SK-N-SH (cell line): ENCODE measurements around the gene RPSA. TPM values are rescaled to one million over a fixed set of nuclear protein-coding genes. Genes with fewer than 3 reads are reported as not detected.

Experiments
- CTCF ChIA-PET: fragments of 300-600, 350-600 bp; formaldehyde crosslinking; extraction: SDS; loops from one replicate; lab custom pipeline; 2021; lab: Yijun Ruan, JAX
- POLR2A ChIA-PET: fragments of 350-600 bp; sonication (Branson Sonifier 250); formaldehyde crosslinking; extraction: SDS; loops from one replicate; lab custom pipeline; 2020; ENCODE audit warnings: antibody characterized with exemption, inconsistent platforms; lab: Yijun Ruan, JAX
- DNase-seq: peaks from one replicate; pipeline ENCODE4 v3.0.0; 2012
- H2AFZ ChIP-seq: fragments of 200-600 bp; sonication (generic); 2 replicates; pipeline ENCODE4 v1.8.1; 2016; ENCODE audit warnings: antibody characterized with exemption, mild to moderate bottlenecking, low read depth
- H3F3A ChIP-seq: fragments of 200-600 bp; sonication (generic); replicated peaks from 2 replicates; pipeline ENCODE3; 2016; ENCODE audit warnings: antibody characterized with exemption, mild to moderate bottlenecking; ENCODE audit not compliant: insufficient read depth
- H3K27ac ChIP-seq, 2 experiments: fragments of 200-500 bp in 1 of 2; fragments of 200-600 bp in 1 of 2; sonication (Bioruptor generic) in 1 of 2; sonication (generic), shearing (Covaris generic) in 1 of 2; 2 replicates each; pipeline versions ENCODE4 v1.5.1 to v1.6.1; 2014 to 2016; ENCODE audit warnings: low read depth in 2 of 2, inconsistent platforms in 1 of 2, low read length in 1 of 2, mild to moderate bottlenecking in 1 of 2, mixed read lengths in 1 of 2
- H3K27me3 ChIP-seq: fragments of 200-600 bp; sonication (generic), shearing (Covaris generic); 2 replicates; pipeline ENCODE4 v1.6.1; 2016; ENCODE audit warnings: mixed run types; ENCODE audit not compliant: insufficient read depth
- H3K36me3 ChIP-seq, 2 experiments: fragments of 200-500 bp in 1 of 2; fragments of 200-600 bp in 1 of 2; sonication (Bioruptor generic) in 1 of 2; sonication (generic) in 1 of 2; replicated peaks in 1 of 2; 2 replicates each; pipeline versions ENCODE3 to v1.5.1; 2014 to 2016; ENCODE audit warnings: low read length in 1 of 2, mild to moderate bottlenecking in 1 of 2; ENCODE audit not compliant: insufficient read depth in 2 of 2, control insufficient read depth in 1 of 2
- H3K4me1 ChIP-seq, 2 experiments: fragments of 200-500 bp in 1 of 2; fragments of 200-600 bp in 1 of 2; sonication (Bioruptor generic) in 1 of 2; sonication (generic), shearing (Covaris generic) in 1 of 2; 2 replicates each; pipeline versions ENCODE4 v1.5.1 to v1.6.1; 2014 to 2016; ENCODE audit warnings: low read depth in 1 of 2, low read length in 1 of 2, mixed run types in 1 of 2; ENCODE audit not compliant: insufficient read depth in 2 of 2, control insufficient read depth in 1 of 2
- H3K4me2 ChIP-seq: fragments of 200-600 bp; sonication (generic), shearing (Covaris generic); 2 replicates; pipeline ENCODE4 v1.6.1; 2017; ENCODE audit warnings: mixed run types
- H3K4me3 ChIP-seq, 2 experiments: fragments of 200-500 bp in 1 of 2; fragments of 200-600 bp in 1 of 2; sonication (Bioruptor generic) in 1 of 2; sonication (generic), shearing (Covaris generic) in 1 of 2; 2 replicates each; pipeline versions ENCODE4 v1.5.1 to v1.8.1; 2014 to 2016; ENCODE audit warnings: low read depth in 2 of 2, inconsistent platforms in 1 of 2, low read length in 1 of 2, mild to moderate bottlenecking in 1 of 2, mixed read lengths in 1 of 2, moderate library complexity in 1 of 2
- H3K79me2 ChIP-seq: fragments of 200-600 bp; sonication (generic); 2 replicates; pipeline ENCODE4 v1.8.1; 2017; ENCODE audit warnings: mild to moderate bottlenecking; ENCODE audit not compliant: insufficient read depth
- H3K9ac ChIP-seq: fragments of 200-600 bp; sonication (generic); 2 replicates; pipeline ENCODE4 v1.6.1; 2017; ENCODE audit warnings: mixed run types
- H3K9me2 ChIP-seq: fragments of 200-600 bp; sonication (generic); 2 replicates; pipeline ENCODE4 v1.6.1; 2017; ENCODE audit warnings: mixed run types
- H3K9me3 ChIP-seq: fragments of 200-600 bp; sonication (generic); 2 replicates; pipeline ENCODE4 v1.6.1; 2017; ENCODE audit warnings: mixed run types, mild to moderate bottlenecking, moderate library complexity
- H4K20me1 ChIP-seq: fragments of 200-600 bp; sonication (generic); 2 replicates; pipeline ENCODE4 v1.6.1; 2017; ENCODE audit warnings: mild to moderate bottlenecking, mixed run types; ENCODE audit not compliant: insufficient read depth
- CHD2 ChIP-seq: fragments of 150-350 bp; IDR thresholded peaks from 2 replicates; pipeline ENCODE4 v1.6.1; 2018; ENCODE audit warnings: low read length; ENCODE audit not compliant: partially characterized antibody
- ELF1 ChIP-seq: IDR thresholded peaks from 2 replicates; pipeline ENCODE4 v1.4.0; 2012
- FOSL2 ChIP-seq: IDR thresholded peaks from 2 replicates; pipeline ENCODE4 v1.4.0; 2012; ENCODE audit warnings: low read depth, mild to moderate bottlenecking, moderate library complexity, borderline replicate concordance
- NRF1 ChIP-seq: IDR thresholded peaks from 2 replicates; pipeline ENCODE4 v1.6.1; 2012; ENCODE audit warnings: low read depth, mild to moderate bottlenecking, low read length
- POLR2AphosphoS5 ChIP-seq: IDR thresholded peaks from 2 replicates; pipeline ENCODE4 v1.6.1; 2012; ENCODE audit warnings: low read depth, low read length
- RFX5 ChIP-seq: IDR thresholded peaks from 2 replicates; pipeline ENCODE4 v1.6.1; 2012; ENCODE audit warnings: mild to moderate bottlenecking, improper control_type of control experiment, low read length
- SIN3A ChIP-seq: IDR thresholded peaks from 2 replicates; pipeline ENCODE4 v1.6.1; 2012; ENCODE audit warnings: low read depth, mild to moderate bottlenecking, low read length, moderate library complexity, borderline replicate concordance
- SMC3 ChIP-seq: IDR thresholded peaks from 2 replicates; pipeline ENCODE4 v1.6.1; 2012; ENCODE audit warnings: low read depth, low read length, improper control_type of control experiment
- WGBS: methylation state at CpG from one replicate; pipeline ENCODE4 v1.1.6; 2017; ENCODE audit warnings: low lambda C conversion rate; 5-methylcytosine and 5-hydroxymethylcytosine counted together
- polyA plus RNA-seq, 3 experiments: library from polyadenylated mRNA; depleted of rRNA; stranded (reverse); fragments of >200 nt; gene quantifications; 2 replicates each; pipeline ENCODE4 v1.2.3, GENCODE V29; 2012
- TF ChIP-seq, protein P1 (sequence below): fragments of 200-600 bp; sonication (generic); IDR thresholded peaks from 2 replicates; pipeline ENCODE4 v1.6.1; 2017; ENCODE audit warnings: antibody characterized with exemption, mild to moderate bottlenecking, moderate library complexity
- TF ChIP-seq, protein P2 (sequence below): IDR thresholded peaks from 2 replicates; pipeline ENCODE4 v1.4.0; 2012; ENCODE audit warnings: low read depth, borderline replicate concordance
- TF ChIP-seq, protein P3 (sequence below): IDR thresholded peaks from 2 replicates; pipeline ENCODE4 v1.6.1; 2012; ENCODE audit warnings: mild to moderate bottlenecking, low read depth, low read length, moderate library complexity
- TF ChIP-seq, protein P4 (sequence below): fragments of 150-350 bp; IDR thresholded peaks from 2 replicates; pipeline ENCODE4 v1.6.1; 2016; ENCODE audit warnings: mild to moderate bottlenecking, low read depth, low read length

RPSA gene
- polyA plus RNA-seq, 1 of the 3 experiments (the other 2 are of a cell fraction), result 2,958 TPM

DNA sequence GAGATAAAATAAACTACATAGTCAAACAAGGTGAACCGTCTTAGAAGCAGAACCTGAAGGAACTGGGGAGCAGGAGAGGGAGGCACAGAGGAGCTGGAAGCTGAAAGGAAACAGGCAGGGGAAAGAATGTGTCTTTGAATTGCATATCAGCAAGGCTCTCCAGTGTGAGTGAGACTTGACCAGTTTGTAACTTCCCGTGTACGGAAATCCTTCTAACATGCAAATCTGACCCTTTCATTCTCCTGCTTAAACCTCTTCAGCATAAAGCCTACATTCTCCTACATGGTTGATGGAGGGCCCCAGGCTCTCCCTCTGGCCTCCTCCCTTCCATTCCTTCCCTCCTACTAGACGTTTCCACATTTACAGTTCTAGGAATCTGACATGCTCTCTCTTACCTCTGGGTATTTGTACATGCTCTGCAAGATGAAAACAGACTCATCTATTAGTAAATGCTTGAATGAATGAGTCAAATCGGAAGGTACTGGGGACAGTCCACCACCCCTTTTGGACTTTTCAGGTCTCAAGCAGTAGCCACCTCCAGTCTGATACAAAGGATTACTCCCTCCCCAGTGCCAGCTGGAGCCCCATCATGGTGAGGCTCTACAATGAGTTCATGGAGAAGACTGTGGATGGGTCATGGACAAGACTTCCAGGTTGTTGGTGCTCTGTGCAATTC is 29.4 kb upstream of the RPSA start:
- no peaks in the 10 kb centered on the region for H3F3A ChIP-seq
- H3K9me3 ChIP-seq, result no peaks in the 10 kb centered on the region
- no peaks in the 10 kb centered on the region for H3K36me3 ChIP-seq
- POLR2A ChIA-PET, result no interaction called here
- H3K79me2 ChIP-seq, result no peaks in the 10 kb centered on the region
- 57% methylated on average over 5 of the region's 5 CpGs for WGBS
- no peaks in the 10 kb centered on the region for H3K4me1 ChIP-seq
- H2AFZ ChIP-seq, result no peak overlapping the region
- no peak overlapping the region for H3K4me3 ChIP-seq
- TF ChIP-seq RFX5 (no peak), ELF1 (no peak), CHD2 (no peak), FOSL2 (no peak), SIN3A (no peak), NRF1 (no peak), SMC3 (no peak), POLR2AphosphoS5 (no peak)
- TF ChIP-seq, protein P1, sequence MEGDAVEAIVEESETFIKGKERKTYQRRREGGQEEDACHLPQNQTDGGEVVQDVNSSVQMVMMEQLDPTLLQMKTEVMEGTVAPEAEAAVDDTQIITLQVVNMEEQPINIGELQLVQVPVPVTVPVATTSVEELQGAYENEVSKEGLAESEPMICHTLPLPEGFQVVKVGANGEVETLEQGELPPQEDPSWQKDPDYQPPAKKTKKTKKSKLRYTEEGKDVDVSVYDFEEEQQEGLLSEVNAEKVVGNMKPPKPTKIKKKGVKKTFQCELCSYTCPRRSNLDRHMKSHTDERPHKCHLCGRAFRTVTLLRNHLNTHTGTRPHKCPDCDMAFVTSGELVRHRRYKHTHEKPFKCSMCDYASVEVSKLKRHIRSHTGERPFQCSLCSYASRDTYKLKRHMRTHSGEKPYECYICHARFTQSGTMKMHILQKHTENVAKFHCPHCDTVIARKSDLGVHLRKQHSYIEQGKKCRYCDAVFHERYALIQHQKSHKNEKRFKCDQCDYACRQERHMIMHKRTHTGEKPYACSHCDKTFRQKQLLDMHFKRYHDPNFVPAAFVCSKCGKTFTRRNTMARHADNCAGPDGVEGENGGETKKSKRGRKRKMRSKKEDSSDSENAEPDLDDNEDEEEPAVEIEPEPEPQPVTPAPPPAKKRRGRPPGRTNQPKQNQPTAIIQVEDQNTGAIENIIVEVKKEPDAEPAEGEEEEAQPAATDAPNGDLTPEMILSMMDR, result no peak
- TF ChIP-seq, protein P2, sequence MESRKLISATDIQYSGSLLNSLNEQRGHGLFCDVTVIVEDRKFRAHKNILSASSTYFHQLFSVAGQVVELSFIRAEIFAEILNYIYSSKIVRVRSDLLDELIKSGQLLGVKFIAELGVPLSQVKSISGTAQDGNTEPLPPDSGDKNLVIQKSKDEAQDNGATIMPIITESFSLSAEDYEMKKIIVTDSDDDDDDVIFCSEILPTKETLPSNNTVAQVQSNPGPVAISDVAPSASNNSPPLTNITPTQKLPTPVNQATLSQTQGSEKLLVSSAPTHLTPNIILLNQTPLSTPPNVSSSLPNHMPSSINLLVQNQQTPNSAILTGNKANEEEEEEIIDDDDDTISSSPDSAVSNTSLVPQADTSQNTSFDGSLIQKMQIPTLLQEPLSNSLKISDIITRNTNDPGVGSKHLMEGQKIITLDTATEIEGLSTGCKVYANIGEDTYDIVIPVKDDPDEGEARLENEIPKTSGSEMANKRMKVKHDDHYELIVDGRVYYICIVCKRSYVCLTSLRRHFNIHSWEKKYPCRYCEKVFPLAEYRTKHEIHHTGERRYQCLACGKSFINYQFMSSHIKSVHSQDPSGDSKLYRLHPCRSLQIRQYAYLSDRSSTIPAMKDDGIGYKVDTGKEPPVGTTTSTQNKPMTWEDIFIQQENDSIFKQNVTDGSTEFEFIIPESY, result no peak
- TF ChIP-seq, protein P3, sequence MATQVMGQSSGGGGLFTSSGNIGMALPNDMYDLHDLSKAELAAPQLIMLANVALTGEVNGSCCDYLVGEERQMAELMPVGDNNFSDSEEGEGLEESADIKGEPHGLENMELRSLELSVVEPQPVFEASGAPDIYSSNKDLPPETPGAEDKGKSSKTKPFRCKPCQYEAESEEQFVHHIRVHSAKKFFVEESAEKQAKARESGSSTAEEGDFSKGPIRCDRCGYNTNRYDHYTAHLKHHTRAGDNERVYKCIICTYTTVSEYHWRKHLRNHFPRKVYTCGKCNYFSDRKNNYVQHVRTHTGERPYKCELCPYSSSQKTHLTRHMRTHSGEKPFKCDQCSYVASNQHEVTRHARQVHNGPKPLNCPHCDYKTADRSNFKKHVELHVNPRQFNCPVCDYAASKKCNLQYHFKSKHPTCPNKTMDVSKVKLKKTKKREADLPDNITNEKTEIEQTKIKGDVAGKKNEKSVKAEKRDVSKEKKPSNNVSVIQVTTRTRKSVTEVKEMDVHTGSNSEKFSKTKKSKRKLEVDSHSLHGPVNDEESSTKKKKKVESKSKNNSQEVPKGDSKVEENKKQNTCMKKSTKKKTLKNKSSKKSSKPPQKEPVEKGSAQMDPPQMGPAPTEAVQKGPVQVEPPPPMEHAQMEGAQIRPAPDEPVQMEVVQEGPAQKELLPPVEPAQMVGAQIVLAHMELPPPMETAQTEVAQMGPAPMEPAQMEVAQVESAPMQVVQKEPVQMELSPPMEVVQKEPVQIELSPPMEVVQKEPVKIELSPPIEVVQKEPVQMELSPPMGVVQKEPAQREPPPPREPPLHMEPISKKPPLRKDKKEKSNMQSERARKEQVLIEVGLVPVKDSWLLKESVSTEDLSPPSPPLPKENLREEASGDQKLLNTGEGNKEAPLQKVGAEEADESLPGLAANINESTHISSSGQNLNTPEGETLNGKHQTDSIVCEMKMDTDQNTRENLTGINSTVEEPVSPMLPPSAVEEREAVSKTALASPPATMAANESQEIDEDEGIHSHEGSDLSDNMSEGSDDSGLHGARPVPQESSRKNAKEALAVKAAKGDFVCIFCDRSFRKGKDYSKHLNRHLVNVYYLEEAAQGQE, result no peak
- TF ChIP-seq, protein P4, sequence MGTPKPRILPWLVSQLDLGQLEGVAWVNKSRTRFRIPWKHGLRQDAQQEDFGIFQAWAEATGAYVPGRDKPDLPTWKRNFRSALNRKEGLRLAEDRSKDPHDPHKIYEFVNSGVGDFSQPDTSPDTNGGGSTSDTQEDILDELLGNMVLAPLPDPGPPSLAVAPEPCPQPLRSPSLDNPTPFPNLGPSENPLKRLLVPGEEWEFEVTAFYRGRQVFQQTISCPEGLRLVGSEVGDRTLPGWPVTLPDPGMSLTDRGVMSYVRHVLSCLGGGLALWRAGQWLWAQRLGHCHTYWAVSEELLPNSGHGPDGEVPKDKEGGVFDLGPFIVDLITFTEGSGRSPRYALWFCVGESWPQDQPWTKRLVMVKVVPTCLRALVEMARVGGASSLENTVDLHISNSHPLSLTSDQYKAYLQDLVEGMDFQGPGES, result no peak
- H3K4me2 ChIP-seq, result no peak overlapping the region
- H4K20me1 ChIP-seq, result no peaks in the 10 kb centered on the region
- no peaks in the 10 kb centered on the region for H3K9me2 ChIP-seq
- no peak for DNase-seq
- H3K9ac ChIP-seq, result no peak overlapping the region
- CTCF ChIA-PET, result interaction anchor here (1.4 to 2.0 kb wide), 5 partner anchors 25 to 187 kb away, joined by 3 to 21 read pairs (median 6); no protein-coding TSS in a partner anchor
- no peaks in the 10 kb centered on the region for H3K27me3 ChIP-seq
- H3K27ac ChIP-seq, result no peak overlapping the region
